ENCODE data around the gene CLIP4.
"Not testable (repeated sequence)": the region's sequence is repeated elsewhere in the genome, so short reads cannot be mapped to it uniquely, and the experiment has no call there.

CLIP4 gene

DNA sequence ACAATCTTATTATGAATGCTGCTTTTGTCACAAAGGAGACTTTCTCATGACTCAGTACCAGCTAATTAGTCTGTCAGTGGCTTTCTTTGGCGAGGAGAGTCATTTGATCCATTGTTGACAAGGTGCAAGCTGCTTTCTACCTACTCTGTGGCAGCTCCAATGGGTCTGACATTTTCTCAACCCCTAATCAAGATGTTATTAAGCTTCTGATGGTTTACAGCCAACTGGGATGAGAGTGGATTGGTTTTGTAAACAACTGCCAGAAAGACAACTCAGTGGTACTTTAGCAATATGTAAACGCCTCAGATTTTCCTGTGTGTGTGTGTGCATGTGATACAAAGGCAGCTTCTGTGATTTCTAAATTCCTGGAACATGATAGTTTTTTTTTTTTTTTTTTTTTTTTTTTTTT is 8.2 kb upstream of the CLIP4 start:
- Histone ChIP-seq H3K4me1 (ENCODE audit: insufficient read depth, low read length, severe bottlenecking) (no peaks in the 10 kb centered on the region), H4K20me1 (ENCODE audit: insufficient read depth, low read length) (no peaks in the 10 kb centered on the region), H3K4me2 (ENCODE audit: low read length) (no peak overlapping the region), H3K4me3 (ENCODE audit: low read depth, low read length, poor library complexity, severe bottlenecking) (no peak overlapping the region), H3K27me3 (ENCODE audit: insufficient read depth, low read length) (no peaks in the 10 kb centered on the region), H3K9ac (ENCODE audit: low read length) (no peak overlapping the region), H3K9me2 (ENCODE audit: low read depth, low read length) (no peaks in the 10 kb centered on the region), H3K36me3 (ENCODE audit: insufficient read depth, low read length) (no peaks in the 10 kb centered on the region), H3K9me3 (ENCODE audit: low read length) (no peaks in the 10 kb centered on the region), H2AFZ (ENCODE audit: low read length) (no peak overlapping the region), H3K79me2 (ENCODE audit: insufficient read depth, low read length) (no peaks in the 10 kb centered on the region), H3F3A (ENCODE audit: insufficient read depth, low read length) (no peaks in the 10 kb centered on the region), H3K27ac (ENCODE audit: low read depth, low read length, poor library complexity, severe bottlenecking) (no peak overlapping the region)
- TF ChIP-seq, protein P1, sequence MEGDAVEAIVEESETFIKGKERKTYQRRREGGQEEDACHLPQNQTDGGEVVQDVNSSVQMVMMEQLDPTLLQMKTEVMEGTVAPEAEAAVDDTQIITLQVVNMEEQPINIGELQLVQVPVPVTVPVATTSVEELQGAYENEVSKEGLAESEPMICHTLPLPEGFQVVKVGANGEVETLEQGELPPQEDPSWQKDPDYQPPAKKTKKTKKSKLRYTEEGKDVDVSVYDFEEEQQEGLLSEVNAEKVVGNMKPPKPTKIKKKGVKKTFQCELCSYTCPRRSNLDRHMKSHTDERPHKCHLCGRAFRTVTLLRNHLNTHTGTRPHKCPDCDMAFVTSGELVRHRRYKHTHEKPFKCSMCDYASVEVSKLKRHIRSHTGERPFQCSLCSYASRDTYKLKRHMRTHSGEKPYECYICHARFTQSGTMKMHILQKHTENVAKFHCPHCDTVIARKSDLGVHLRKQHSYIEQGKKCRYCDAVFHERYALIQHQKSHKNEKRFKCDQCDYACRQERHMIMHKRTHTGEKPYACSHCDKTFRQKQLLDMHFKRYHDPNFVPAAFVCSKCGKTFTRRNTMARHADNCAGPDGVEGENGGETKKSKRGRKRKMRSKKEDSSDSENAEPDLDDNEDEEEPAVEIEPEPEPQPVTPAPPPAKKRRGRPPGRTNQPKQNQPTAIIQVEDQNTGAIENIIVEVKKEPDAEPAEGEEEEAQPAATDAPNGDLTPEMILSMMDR (IDR thresholded peaks at IDR 0.05; ENCODE audit: low read length) = no peak
- TF ChIP-seq EZH2 (IDR thresholded peaks at IDR 0.05; ENCODE audit: borderline replicate concordance, low read length) = no peak

GRCh38 chr2:29107547-29107946 is 7.7 kb upstream of the CLIP4 start:
- not testable (repeated sequence) for H3K27me3 ChIP-seq (ENCODE audit: insufficient read depth, low read length); H3K4me1 ChIP-seq (ENCODE audit: insufficient read depth, low read length, severe bottlenecking); H3K4me2 ChIP-seq (ENCODE audit: low read length)

GRCh38 chr2:29108225-29108624 is 7.0 kb upstream of the CLIP4 start:
- TF ChIP-seq, protein P1 (IDR thresholded peaks at IDR 0.05; ENCODE audit: low read length) = no peak
- no peak for TF ChIP-seq EZH2 (IDR thresholded peaks at IDR 0.05; ENCODE audit: borderline replicate concordance, low read length)
- no peaks in the 10 kb centered on the region for H3F3A ChIP-seq (ENCODE audit: insufficient read depth, low read length)
- H3K36me3 ChIP-seq (ENCODE audit: insufficient read depth, low read length) = no peaks in the 10 kb centered on the region
- no peaks in the 10 kb centered on the region for H3K27me3 ChIP-seq (ENCODE audit: insufficient read depth, low read length)
- no peaks in the 10 kb centered on the region for H3K79me2 ChIP-seq (ENCODE audit: insufficient read depth, low read length)
- no peak overlapping the region for H3K4me3 ChIP-seq (ENCODE audit: low read depth, low read length, poor library complexity, severe bottlenecking)
- H3K27ac ChIP-seq (ENCODE audit: low read depth, low read length, poor library complexity, severe bottlenecking) = no peak overlapping the region
- H2AFZ ChIP-seq (ENCODE audit: low read length) = no peak overlapping the region
- no peaks in the 10 kb centered on the region for H4K20me1 ChIP-seq (ENCODE audit: insufficient read depth, low read length)
- no peaks in the 10 kb centered on the region for H3K4me1 ChIP-seq (ENCODE audit: insufficient read depth, low read length, severe bottlenecking)
- H3K9me2 ChIP-seq (ENCODE audit: low read depth, low read length) = no peaks in the 10 kb centered on the region
- no peak overlapping the region for H3K9ac ChIP-seq (ENCODE audit: low read length)
- no peak overlapping the region for H3K4me2 ChIP-seq (ENCODE audit: low read length)
- H3K9me3 ChIP-seq (ENCODE audit: low read length) = no peaks in the 10 kb centered on the region

More at GRCh38 chr2:29107547-29107946, 7.7 kb upstream of the CLIP4 start:
- H4K20me1 ChIP-seq (ENCODE audit: insufficient read depth, low read length); H3K79me2 ChIP-seq (ENCODE audit: insufficient read depth, low read length); H3K9ac ChIP-seq (ENCODE audit: low read length); H3F3A ChIP-seq (ENCODE audit: insufficient read depth, low read length); H3K9me2 ChIP-seq (ENCODE audit: low read depth, low read length); H3K4me3 ChIP-seq (ENCODE audit: low read depth, low read length, poor library complexity, severe bottlenecking); H3K36me3 ChIP-seq (ENCODE audit: insufficient read depth, low read length); H2AFZ ChIP-seq (ENCODE audit: low read length); H3K9me3 ChIP-seq (ENCODE audit: low read length); H3K27ac ChIP-seq (ENCODE audit: low read depth, low read length, poor library complexity, severe bottlenecking): not testable (repeated sequence)

- TF ChIP-seq, protein P1 (IDR thresholded peaks at IDR 0.05; ENCODE audit: low read length) = no peak
- H3K36me3 ChIP-seq (ENCODE audit: insufficient read depth, low read length) = no peaks in the 10 kb centered on the region
- no peaks in the 10 kb centered on the region for H3K27me3 ChIP-seq (ENCODE audit: insufficient read depth, low read length)
- H2AFZ ChIP-seq (ENCODE audit: low read length) = no peak overlapping the region
- no peak overlapping the region for H3K9ac ChIP-seq (ENCODE audit: low read length)
- H3K9me2 ChIP-seq (ENCODE audit: low read depth, low read length) = no peaks in the 10 kb centered on the region
- no peaks in the 10 kb centered on the region for H3F3A ChIP-seq (ENCODE audit: insufficient read depth, low read length)
- no peaks in the 10 kb centered on the region for H4K20me1 ChIP-seq (ENCODE audit: insufficient read depth, low read length)
- no peak overlapping the region for H3K4me2 ChIP-seq (ENCODE audit: low read length)
- H3K79me2 ChIP-seq (ENCODE audit: insufficient read depth, low read length) = no peaks in the 10 kb centered on the region
- no peaks in the 10 kb centered on the region for H3K9me3 ChIP-seq (ENCODE audit: low read length)
- H3K4me3 ChIP-seq (ENCODE audit: low read depth, low read length, poor library complexity, severe bottlenecking) = no peak overlapping the region
- no peaks in the 10 kb centered on the region for H3K4me1 ChIP-seq (ENCODE audit: insufficient read depth, low read length, severe bottlenecking)
- no peak overlapping the region for H3K27ac ChIP-seq (ENCODE audit: low read depth, low read length, poor library complexity, severe bottlenecking)
Observed at GRCh38 chr2:29109246-29109645, 6.0 kb upstream of the CLIP4 start.
